K562 (cell line): ENCODE measurements around the gene CLPSL2. TPM values are rescaled to one million over a fixed set of nuclear protein-coding genes. Genes with fewer than 3 reads are reported as not detected.

ENCODE experiments used
- ASH1L ChIP-seq: fragments of 450-650 bp; IDR thresholded peaks from 2 replicates; pipeline ENCODE4 v1.6.1; 2018; ENCODE audit warnings: borderline replicate concordance, mild to moderate bottlenecking, low read depth; ENCODE audit not compliant: partially characterized antibody
- HMGN3 ChIP-seq: IDR thresholded peaks from 2 replicates; pipeline ENCODE4 v1.6.1; 2011; ENCODE audit warnings: borderline replicate concordance, low read depth, mild to moderate bottlenecking, mixed read lengths, low read length; ENCODE audit not compliant: insufficient read length; ENCODE audit errors: extremely low read depth
- RFX5 ChIP-seq: IDR thresholded peaks from 2 replicates; pipeline ENCODE4 v1.6.1; 2011; ENCODE audit warnings: low read depth, mild to moderate bottlenecking, improper control_type of control experiment, low read length
- polyA plus RNA-seq, 8 experiments: library from polyadenylated mRNA; depleted of rRNA in 4 of 8; stranded (reverse) in 5 of 8; unstranded in 3 of 8; fragments of >200 nt; fragmentation: Nextera tagmentation in 2 of 8; fragmentation: Illumina TruSeq in 1 of 8; extraction: Ambion mirVana in 2 of 8; extraction: Trizol in 1 of 8; gene quantifications; 2 replicates each; pipeline versions ENCODE4 v1.2.1 to v1.2.3, GENCODE V29; 2011 to 2014; ENCODE audit warnings: inconsistent platforms in 1 of 8, missing spikeins in 1 of 8
- total RNA-seq, 7 experiments: library from RNA; depleted of rRNA in 6 of 7; stranded (reverse); fragments of >200 nt in 6 of 7; fragmentation: Illumina TruSeq in 2 of 7; extraction: Trizol in 2 of 7; gene quantifications; 2 replicates each; pipeline versions ENCODE4 v1.2.1 to v1.2.3, GENCODE V29; 2011 to 2021; ENCODE audit warnings: low replicate concordance in 1 of 7
- TF ChIP-seq, protein P1 (sequence below): sonication (generic); formaldehyde crosslinking; IDR thresholded peaks from 2 replicates; pipeline ENCODE4 v1.8.0; 2022; ENCODE audit warnings: missing genetic modification reagents, mild to moderate bottlenecking, borderline replicate concordance
- TF ChIP-seq, protein P2 (sequence below): fragments of 450-650 bp; formaldehyde crosslinking; IDR thresholded peaks from 2 replicates; pipeline ENCODE4 v1.4.0; 2020; ENCODE audit warnings: mild to moderate bottlenecking, moderate library complexity
- TF ChIP-seq, protein P3 (sequence below), 2 experiments: fragments of 450-650 bp; IDR thresholded peaks; 2 replicates each; pipeline ENCODE4 v1.6.1; 2016; ENCODE audit warnings: mild to moderate bottlenecking in 2 of 2, borderline replicate concordance in 1 of 2, low read depth in 1 of 2, moderate library complexity in 1 of 2
- TF ChIP-seq, protein P4 (sequence below), 3 experiments: IDR thresholded peaks in 2 of 3; conservative IDR thresholded peaks in 1 of 3; 2 replicates each; pipeline ENCODE4 v1.5.1; 2011 to 2012; ENCODE audit warnings: low read length in 3 of 3, mild to moderate bottlenecking in 3 of 3, control low read depth in 2 of 3, improper control_type of control experiment in 1 of 3, inconsistent platforms in 1 of 3, low read depth in 1 of 3, mixed read lengths in 1 of 3, moderate library complexity in 1 of 3; ENCODE audit not compliant: insufficient read depth in 2 of 3
- TF ChIP-seq, protein P5 (sequence below): fragments of 450-650 bp; IDR thresholded peaks from 2 replicates; pipeline ENCODE4 v1.6.1; 2016; ENCODE audit warnings: mild to moderate bottlenecking

The CLPSL2 gene
- total and polyA plus RNA-seq, 9 of the 15 experiments (the other 6 are each of a cell fraction or from before 2014, with no cell fraction given): not detected

DNA sequence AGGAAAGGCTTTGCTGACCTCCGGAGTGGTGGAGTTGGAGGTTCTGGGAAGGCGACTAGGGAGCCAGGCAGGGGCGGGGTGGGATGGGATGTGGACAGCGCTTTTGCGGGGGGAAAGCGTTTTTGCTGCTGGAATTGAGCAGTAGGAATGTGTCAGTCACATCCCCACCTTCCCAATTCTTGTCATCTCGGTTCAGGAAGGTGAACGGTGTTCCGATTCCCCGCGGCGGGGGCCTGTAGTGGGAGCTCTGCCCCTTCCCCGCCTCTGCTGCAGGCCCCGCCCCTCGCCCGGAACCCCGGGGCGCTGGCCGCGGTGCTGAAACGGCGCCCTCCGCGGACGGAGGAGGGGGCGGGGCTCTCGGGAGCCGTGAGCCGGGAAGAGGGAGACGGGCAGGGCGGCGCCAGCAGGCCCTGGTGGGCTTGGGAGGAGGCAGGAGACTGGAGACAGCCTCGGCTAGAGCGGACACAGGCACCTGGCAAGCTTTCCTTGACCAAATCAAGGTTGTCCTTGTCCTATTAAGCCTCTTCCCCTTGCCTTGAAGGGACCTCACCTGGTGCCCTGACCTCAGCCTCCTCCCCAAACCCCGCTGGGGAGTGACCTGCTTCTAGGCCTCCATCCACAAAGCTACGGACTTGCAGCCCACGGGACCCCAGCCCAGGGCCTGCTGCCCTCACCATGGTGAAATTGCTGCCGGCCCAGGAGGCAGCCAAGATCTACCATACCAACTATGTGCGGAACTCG is 28.8 kb downstream of the CLPSL2 start, which contains the start of gene LHFPL5 (continued):
- TF ChIP-seq, protein P1, sequence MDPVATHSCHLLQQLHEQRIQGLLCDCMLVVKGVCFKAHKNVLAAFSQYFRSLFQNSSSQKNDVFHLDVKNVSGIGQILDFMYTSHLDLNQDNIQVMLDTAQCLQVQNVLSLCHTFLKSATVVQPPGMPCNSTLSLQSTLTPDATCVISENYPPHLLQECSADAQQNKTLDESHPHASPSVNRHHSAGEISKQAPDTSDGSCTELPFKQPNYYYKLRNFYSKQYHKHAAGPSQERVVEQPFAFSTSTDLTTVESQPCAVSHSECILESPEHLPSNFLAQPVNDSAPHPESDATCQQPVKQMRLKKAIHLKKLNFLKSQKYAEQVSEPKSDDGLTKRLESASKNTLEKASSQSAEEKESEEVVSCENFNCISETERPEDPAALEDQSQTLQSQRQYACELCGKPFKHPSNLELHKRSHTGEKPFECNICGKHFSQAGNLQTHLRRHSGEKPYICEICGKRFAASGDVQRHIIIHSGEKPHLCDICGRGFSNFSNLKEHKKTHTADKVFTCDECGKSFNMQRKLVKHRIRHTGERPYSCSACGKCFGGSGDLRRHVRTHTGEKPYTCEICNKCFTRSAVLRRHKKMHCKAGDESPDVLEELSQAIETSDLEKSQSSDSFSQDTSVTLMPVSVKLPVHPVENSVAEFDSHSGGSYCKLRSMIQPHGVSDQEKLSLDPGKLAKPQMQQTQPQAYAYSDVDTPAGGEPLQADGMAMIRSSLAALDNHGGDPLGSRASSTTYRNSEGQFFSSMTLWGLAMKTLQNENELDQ: peak; percentile 87
- TF ChIP-seq HMGN3 (peak; percentile 47), ASH1L (no peak), RFX5 (no peak)
- TF ChIP-seq, protein P2, sequence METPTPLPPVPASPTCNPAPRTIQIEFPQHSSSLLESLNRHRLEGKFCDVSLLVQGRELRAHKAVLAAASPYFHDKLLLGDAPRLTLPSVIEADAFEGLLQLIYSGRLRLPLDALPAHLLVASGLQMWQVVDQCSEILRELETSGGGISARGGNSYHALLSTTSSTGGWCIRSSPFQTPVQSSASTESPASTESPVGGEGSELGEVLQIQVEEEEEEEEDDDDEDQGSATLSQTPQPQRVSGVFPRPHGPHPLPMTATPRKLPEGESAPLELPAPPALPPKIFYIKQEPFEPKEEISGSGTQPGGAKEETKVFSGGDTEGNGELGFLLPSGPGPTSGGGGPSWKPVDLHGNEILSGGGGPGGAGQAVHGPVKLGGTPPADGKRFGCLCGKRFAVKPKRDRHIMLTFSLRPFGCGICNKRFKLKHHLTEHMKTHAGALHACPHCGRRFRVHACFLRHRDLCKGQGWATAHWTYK: peak; percentile 71; the same call in 1 of the 2 replicates
- TF ChIP-seq, protein P3, sequence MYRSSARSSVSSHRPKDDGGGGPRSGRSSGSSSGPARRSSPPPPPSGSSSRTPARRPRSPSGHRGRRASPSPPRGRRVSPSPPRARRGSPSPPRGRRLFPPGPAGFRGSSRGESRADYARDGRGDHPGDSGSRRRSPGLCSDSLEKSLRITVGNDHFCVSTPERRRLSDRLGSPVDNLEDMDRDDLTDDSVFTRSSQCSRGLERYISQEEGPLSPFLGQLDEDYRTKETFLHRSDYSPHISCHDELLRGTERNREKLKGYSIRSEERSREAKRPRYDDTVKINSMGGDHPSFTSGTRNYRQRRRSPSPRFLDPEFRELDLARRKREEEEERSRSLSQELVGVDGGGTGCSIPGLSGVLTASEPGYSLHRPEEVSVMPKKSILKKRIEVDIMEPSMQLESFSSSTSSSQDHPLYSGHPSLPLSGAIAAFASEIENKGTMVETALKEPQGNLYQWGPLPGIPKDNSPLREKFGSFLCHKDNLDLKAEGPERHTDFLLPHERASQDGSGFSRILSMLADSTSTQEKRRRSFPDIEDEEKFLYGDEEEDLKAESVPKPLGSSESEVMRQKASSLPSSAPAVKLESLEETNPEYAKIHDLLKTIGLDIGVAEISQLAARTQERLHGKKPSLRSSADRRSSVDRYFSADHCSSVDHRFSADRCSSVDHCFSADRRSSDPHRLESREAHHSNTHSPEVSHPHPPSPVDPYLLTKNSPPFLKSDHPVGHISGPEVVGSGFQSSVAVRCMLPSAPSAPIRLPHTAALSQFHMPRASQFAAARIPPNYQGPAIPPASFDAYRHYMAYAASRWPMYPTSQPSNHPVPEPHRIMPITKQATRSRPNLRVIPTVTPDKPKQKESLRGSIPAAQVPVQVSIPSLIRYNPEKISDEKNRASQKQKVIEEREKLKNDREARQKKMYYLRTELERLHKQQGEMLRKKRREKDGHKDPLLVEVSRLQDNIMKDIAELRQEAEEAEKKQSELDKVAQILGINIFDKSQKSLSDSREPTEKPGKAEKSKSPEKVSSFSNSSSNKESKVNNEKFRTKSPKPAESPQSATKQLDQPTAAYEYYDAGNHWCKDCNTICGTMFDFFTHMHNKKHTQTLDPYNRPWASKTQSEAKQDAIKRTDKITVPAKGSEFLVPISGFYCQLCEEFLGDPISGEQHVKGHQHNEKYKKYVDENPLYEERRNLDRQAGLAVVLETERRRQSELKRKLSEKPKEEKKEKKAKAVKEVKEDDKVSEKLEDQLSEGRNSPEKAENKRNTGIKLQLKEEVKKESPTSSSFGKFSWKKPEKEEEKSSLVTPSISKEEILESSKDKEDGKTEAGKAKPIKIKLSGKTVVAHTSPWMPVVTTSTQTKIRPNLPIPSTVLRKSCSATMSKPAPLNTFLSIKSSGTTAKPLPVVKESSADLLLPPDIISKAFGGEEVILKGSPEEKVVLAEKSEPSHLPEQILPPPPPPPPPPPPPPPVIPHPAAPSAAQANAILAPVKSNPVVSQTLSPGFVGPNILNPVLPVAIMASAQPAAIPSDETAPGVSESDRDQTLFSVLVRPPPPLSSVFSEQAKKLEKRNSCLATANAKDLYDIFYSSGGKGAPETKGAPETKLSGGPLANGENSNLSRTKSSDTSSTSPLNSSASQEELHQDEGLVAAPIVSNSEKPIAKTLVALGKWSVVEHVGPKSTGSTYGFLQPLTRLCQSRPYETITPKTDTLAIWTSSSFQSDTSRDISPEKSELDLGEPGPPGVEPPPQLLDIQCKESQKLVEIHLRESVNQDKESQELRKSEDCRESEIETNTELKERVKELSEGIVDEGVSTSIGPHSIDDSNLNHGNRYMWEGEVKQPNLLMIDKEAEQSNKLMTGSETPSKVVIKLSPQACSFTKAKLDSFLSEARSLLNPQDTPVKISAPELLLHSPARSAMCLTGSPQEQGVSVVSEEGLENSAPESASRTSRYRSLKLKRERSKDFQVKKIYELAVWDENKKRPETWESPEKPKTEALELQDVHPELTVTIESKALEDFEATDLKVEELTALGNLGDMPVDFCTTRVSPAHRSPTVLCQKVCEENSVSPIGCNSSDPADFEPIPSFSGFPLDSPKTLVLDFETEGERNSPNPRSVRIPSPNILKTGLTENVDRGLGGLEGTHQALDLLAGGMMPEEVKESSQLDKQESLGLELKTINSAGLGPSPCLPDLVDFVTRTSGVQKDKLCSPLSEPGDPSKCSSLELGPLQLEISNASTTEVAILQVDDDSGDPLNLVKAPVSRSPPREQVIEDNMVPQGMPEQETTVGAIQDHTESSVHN (IDR thresholded peaks at IDR 0.05; ENCODE audit: borderline replicate concordance in 1 of 2, low read depth in 1 of 2): no peak
- TF ChIP-seq, protein P4, sequence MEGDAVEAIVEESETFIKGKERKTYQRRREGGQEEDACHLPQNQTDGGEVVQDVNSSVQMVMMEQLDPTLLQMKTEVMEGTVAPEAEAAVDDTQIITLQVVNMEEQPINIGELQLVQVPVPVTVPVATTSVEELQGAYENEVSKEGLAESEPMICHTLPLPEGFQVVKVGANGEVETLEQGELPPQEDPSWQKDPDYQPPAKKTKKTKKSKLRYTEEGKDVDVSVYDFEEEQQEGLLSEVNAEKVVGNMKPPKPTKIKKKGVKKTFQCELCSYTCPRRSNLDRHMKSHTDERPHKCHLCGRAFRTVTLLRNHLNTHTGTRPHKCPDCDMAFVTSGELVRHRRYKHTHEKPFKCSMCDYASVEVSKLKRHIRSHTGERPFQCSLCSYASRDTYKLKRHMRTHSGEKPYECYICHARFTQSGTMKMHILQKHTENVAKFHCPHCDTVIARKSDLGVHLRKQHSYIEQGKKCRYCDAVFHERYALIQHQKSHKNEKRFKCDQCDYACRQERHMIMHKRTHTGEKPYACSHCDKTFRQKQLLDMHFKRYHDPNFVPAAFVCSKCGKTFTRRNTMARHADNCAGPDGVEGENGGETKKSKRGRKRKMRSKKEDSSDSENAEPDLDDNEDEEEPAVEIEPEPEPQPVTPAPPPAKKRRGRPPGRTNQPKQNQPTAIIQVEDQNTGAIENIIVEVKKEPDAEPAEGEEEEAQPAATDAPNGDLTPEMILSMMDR (IDR thresholded peaks at IDR 0.05 in 2 of 3, conservative IDR thresholded peaks at IDR 0.05 in 1 of 3; ENCODE audit: insufficient read depth in 2 of 3, low read depth in 1 of 3, low read length in 3 of 3): no peak
- TF ChIP-seq, protein P5, sequence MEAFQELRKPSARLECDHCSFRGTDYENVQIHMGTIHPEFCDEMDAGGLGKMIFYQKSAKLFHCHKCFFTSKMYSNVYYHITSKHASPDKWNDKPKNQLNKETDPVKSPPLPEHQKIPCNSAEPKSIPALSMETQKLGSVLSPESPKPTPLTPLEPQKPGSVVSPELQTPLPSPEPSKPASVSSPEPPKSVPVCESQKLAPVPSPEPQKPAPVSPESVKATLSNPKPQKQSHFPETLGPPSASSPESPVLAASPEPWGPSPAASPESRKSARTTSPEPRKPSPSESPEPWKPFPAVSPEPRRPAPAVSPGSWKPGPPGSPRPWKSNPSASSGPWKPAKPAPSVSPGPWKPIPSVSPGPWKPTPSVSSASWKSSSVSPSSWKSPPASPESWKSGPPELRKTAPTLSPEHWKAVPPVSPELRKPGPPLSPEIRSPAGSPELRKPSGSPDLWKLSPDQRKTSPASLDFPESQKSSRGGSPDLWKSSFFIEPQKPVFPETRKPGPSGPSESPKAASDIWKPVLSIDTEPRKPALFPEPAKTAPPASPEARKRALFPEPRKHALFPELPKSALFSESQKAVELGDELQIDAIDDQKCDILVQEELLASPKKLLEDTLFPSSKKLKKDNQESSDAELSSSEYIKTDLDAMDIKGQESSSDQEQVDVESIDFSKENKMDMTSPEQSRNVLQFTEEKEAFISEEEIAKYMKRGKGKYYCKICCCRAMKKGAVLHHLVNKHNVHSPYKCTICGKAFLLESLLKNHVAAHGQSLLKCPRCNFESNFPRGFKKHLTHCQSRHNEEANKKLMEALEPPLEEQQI: peak; percentile 74
